HG03095 (cell line): ENCODE measurements around the gene GOLGA8S.
"Not testable (repeated sequence)": the region's sequence is repeated elsewhere in the genome, so short reads cannot be mapped to it uniquely, and the experiment has no call there.

Source experiments
- ATAC-seq: cut with Tn5 transposase; IDR thresholded peaks from one replicate; pipeline ENCODE4 v1.9.1; 2021; ENCODE audit warnings: moderate library complexity; ENCODE audit not compliant: unreplicated experiment

The GOLGA8S gene, protein sequence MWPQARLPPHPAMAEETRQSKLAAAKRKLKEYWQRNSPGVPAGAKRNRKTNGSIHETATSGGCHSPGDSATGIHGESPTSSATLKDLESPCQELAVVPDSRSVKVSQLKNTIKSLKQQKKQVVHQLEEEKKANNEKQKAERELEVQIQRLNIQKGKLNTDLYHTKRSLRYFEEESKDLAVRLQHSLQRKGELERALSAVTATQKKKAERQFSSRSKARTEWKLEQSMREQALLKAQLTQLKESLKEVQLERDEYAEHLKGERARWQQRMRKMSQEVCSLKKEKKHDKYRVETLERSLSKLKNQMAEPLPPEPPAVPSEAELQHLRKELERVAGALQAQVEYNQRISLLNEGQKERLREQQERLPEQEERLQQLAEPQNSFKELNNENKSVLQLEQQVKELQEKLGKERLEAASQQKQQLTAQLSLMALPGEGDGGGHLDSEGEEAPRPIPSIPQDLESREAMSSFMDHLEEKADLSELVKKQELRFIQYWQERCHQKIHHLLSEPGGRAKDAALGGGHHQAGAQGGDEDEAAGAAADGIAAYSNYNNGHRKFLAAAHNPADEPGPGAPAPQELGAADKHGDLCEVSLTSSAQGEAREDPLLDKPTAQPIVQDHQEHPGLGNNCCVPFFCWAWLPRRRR

DNA sequence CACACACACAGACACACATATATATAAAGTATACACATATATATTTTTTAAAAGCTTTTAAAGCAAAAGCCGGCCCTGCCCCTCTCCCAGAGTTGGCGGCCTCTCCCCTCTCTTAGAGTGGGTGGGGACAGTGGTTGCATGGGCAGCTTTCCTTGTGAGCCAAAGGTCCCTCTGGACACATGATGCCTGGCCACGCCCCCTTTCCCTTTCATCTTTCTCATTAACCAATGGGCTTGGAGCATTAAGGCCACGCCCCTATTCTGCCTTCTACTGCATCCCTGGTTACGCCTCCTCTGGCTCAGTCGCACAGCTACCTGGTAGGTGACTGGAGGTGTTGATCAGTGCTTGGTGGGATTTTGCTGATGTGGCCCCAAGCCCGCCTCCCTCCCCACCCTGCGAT, at the start of gene GOLGA8S:
TSS of gene GOLGA8S (plus strand) at position 301 of the 400 bp plus-strand sequence. CDS start at position 363, 62 bp downstream.
- ATAC-seq: not testable (repeated sequence)

DNA sequence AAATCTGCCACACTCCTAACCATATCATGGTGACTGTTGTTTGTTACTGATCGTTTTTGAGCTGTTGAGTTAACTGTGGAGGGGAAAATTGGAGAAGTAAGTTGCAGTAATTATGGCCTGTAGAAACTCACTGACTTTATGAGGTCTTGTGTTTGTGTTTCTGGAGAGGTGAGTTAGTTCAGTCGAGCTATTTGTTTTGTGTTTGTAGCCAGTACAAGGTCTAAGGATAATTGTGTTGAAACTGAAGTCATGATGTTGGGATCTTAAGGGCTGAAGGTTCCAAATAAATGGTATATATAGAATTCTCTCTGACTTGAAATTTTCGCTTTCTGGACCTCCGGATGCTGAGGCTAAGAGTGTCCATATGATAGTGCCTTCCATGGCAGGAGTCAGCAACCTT, 49.7 kb upstream of the GOLGA8S start:
- not testable (repeated sequence) for ATAC-seq

DNA sequence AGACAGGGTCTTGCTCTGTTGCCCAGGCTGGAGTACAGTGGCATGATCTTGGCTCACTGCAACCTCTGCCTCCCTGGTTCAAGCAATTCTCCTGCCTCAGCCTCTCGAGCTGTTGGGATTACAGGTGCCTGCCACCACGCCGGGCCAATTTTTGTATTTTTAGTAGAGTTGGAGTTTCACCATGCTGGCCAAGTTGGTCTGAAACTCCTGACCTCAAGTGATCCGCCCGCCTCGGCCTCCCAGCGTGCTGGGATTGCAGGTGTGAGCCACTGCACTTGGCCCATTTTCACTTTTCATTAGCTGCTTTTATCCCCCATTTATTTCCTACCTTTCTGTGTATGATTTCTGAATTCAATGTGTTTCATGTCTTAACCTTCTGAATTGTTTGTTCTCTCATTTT, 48.6 kb upstream of the GOLGA8S start:
- ATAC-seq: not testable (repeated sequence)

DNA sequence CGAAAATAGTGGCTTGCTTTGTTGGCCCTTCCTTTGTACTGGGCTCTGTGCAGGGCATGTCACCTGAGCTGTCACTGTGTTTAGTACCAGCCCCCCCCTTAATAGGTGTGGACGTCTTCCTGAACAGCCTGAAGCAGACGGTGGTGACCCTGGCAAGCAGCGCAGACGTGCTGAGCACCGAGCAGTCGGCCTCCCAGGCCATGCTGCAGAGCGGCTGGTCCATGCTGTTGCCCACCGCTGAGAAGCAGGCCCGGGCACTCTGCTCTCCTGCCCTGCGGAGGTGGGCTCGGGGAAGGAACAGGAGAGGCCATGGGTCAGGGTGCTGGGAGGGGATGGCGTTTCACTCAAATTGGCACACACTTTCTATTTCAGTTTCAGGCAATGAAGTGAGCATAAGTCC, 43.3 kb upstream of the GOLGA8S start:
- not testable (repeated sequence) for ATAC-seq

DNA sequence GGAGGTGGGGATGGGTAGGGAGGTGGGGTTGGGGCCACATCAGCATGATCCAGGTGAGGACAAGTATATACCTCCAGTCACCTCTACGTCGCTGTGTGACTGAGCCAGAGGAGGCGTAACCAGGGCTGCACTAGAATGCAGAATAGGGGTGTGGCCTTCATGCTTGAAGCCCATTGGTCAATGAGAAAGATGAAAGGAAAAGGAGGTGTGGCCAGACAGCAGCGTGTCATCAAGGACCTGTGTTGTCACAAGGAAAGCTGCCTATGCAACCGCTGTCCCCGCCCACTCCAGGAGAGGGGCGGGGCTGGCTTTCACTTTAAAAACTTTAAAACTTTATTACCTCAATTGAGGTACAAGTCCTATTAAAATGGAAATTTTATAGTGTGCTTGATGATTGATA, 20.5 kb upstream of the GOLGA8S start, which contains the start of gene GOLGA6L26:
TSS of gene GOLGA6L26 (minus strand) at position 101 of the 400 bp plus-strand sequence. CDS start at position 40, 61 bp downstream.
- not testable (repeated sequence) for ATAC-seq

DNA sequence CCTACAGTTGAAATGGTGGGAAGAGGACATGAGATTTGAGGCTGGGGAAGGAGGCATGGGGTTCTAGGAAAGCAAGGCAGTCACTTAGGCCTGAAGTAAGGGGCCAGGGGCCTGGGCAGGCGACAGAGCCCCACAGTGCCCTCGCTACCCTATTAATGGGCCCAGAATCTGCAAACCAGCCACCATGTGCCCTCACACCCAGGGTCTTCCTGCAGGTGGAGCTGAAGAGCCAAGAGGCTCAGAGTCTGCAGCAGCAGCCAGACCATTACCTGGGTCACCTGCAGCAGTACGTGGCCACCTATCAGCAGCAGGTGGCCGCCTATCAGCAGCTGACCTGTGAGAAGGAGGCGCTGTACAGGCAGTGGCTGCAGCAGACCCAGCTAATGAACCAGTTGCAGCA, 8.1 kb downstream of the GOLGA8S start:
- not testable (repeated sequence) for ATAC-seq

DNA sequence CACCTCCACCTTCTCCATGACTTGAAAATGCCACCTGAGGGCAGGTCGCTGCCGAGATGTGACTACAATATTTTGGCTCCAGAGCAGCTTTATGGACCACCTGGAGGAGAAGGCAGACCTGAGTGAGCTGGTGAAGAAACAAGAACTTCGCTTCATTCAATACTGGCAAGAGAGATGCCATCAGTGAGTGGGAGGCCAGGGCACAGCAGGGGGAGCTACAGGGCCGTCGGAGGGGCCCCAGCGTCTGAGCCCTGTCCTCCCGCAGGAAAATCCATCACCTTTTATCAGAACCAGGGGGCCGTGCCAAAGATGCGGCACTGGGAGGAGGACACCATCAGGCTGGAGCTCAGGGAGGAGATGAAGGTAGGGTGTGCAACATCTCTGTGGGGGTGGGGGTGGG, 9.7 kb downstream of the GOLGA8S start:
- not testable (repeated sequence) for ATAC-seq

DNA sequence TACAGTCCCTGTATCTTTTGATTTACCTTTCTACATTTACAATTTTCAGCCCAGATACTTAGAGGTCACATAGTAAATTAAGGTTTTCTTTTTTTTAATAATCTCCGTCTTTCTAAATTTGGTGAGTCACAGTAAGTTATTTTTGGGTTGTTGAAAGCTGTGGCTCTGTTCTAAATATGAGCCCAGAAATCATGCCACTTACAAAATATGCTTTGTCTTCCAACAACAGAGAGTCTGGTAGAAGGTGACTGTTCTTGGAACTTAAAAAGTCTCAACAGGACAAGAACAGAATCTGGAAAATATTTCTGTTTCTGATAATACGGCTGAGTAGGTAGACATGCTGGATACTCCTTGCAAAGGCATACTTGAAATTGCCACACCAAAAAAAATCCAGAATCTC, 16.0 kb downstream of the GOLGA8S start:
- ATAC-seq: no peak

DNA sequence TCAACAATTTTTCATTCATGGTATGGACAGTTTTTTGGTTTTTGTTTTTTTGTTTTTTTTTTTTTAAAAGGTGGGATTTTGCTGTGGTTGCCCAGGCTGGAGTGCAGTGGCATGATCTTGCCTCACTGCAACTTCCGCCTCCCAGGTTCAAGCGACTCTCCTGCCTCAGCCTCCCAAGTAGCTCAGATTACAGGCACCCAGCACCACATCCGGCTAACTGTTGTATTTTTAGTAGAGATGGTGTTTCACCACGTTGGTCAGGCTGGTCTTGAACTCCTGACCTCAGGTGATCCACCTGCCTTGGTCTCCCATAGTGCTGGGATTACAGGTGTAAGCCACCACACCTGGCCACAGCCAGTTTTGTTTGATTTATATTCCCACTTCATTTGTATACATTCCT, 16.6 kb downstream of the GOLGA8S start:
- ATAC-seq: not testable (repeated sequence)

DNA sequence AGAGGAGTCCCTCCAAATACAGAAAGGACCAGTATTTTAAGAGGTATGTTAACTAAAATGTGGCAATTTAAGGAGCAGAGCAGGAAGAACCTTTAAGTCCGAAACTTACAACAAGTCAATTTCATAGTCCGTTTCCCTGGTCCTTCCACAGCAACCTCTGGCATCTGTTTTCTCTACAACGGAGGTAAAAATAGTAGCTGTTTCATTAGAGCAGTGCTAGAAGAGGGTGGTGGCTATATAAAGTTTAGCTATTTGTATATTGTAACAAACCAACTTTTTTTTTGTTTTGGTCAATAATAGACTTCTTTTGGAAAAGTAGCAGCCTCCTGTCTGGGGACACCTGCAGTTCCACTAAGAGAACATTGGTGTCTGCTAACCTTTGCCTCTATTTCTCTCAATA, 17.3 kb downstream of the GOLGA8S start:
- ATAC-seq: not testable (repeated sequence)

DNA sequence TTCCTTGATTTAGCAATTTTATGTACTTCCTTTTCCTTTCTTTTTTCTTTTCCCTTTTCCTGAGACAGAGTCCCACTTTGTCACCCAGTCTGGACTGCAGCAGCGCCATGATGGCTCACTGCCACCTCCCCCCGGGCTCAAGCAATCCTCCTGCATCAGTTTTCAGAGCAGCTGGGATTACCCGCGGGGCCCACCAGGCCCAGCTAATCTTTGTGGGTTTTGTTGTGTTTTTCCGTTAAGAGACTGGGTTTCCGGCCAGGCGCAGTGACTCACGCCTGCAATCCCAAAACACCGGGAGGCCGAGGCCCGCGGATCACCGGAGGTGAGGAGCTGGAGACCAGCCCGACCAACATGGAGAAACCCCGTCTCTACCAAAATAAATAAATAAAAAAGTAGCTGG, 17.7 kb downstream of the GOLGA8S start:
- ATAC-seq: no peak

DNA sequence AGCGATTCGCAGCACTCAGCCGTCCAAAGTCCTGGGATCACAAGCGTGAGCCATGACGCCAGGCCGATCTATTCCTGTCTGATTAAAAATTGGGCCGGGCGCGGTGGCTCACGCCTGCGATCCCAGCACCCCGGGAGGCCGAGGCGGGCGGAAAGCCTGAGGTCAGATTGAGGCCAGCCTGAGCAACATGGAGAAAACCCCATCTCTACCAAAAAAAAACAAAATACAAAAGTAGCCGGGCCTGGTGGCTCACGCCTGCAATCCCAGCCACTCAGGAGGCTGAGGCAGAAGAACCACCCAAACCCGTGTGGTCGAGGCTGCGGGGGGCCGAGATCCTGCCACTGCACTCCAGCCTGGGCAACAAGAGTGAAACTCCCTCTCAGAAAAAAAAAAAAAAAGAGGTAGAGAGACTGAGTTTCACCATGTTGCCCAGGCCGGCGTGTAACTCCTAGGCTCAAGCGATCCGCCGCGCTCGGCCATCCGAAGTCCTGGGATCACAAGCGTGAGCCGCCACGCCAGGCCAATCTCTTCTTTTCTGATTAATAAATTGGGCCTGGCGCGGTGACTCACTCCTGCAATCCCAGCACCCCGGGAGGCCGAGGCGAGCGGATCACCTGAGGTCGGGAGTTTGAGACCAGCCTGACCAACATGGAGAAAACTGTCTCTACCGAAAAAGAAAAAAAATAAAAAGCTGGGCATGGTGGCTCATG, 18.5 kb downstream of the GOLGA8S start:
- ATAC-seq: not testable (repeated sequence)

DNA sequence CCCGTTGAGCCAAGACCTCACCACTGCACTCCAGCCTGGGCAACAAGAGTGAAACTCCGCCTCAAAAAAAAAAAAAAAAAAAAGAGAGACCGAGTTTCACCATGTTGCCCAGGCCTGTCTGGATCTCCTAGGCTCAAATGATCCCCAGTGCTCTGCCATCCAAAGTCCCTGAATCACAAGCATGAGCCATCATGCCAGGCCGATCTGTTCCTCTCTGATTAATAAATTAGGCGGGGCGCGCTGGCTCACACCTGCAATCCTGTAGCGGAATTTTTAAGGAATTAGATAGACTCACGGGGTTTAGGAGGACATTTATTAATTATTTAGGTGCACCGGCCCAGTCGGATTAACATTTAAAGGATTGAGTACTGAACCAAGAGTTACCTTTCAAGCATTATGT, 19.7 kb downstream of the GOLGA8S start:
- ATAC-seq: not testable (repeated sequence)

DNA sequence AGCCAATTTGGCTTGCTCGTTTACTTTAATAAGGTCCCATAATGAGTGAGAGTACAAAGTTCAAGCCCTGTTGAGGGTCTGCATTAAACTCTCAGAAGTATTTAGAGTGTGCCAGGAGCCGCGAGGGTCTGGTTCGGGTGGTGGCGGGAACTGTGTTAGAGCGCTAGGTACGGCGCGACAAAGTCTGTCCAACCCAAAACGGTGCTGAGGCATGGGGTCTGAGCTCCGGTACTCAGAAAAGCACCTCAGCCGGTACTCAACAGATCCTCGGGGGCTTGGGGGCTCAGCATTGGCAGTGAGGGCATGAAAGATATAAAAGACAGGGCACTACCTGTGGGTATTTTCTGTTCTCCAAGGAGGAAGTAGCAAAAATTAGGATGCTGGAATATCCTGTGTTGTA, 24.4 kb downstream of the GOLGA8S start:
- ATAC-seq: not testable (repeated sequence)

DNA sequence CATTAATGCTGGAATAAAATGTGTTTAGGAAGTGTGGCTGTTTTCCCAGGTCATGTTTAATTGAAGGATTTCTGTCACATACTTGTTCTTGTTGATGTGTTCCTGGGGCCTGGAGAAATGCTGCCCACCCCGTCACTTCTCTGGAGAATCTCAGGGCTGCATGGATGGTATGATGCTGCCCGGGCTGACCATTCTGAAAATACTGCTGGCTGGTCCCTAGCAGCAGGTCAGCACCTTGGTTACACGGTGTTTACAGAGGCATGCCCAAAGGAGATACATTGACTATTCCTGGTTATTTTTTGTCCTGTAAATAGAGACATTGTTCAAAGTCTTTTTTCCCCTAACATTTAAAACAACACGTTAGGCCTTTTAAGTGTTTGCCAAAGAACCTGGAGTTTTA, 26.2 kb downstream of the GOLGA8S start:
- not testable (repeated sequence) for ATAC-seq

DNA sequence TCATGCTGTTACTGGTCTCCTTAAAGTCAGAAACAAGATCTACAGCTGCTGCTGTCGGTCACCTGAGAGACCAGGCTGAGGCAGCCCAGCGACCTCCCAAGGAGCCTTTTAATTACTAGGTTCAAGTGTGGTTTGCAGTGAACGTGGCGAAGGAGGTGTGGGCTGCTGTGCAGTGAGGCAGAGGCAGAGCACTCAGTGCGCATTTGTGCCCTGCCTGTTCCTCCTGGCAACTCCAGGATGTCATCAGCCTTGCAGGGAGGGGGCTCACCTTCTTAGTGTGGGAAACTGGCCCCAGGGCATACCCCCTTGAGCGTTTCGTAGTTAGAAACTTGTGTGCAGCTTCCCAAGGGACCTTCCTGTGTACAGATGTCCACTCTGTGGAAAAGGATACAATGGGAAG, 26.6 kb downstream of the GOLGA8S start:
- not testable (repeated sequence) for ATAC-seq

DNA sequence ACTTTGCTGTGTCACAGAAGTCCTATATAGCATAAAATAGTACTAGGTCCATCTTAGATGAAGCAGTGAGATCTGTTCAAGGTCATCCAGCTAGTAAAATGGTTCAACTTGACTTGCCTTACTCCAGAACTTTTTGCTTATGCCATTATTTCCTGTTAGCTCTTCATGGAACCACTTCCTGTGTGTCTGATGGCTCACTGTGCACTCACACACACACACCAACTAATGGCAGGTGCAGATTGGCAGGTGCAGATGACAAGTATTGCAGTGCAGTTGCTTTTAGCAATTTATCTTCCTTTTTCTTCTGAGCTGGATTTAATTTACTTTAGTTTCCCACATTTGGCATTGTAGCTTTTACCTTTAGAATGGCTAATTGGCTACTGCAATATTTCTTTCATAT, 29.8 kb downstream of the GOLGA8S start:
- ATAC-seq: no peak

DNA sequence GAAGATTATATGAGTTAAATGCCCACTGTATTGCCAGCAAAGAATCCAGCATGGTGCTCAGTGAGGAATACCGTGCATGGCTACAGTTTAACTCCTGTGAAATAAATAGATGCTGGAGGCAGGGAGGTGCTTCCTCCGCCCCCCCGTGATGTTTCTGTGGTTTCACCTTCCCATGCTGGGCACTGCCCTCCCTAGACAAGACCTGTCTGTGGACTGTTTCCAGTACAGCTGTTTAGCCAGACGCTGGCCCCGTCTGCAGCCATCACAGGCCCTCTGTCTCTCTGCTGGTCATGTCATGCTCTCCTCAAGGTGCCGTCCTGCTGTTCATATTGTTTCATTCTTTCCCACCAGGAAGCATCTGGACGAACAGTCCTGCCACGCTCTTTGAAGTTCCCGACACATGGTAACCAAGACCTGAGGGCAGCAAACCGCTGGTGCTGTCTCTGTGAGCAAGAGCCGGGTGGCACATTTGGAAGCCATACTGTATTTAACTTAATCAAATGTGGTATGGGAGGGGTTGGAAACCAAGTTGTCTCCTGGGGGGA, 31.4 kb downstream of the GOLGA8S start:
- no peak for ATAC-seq

DNA sequence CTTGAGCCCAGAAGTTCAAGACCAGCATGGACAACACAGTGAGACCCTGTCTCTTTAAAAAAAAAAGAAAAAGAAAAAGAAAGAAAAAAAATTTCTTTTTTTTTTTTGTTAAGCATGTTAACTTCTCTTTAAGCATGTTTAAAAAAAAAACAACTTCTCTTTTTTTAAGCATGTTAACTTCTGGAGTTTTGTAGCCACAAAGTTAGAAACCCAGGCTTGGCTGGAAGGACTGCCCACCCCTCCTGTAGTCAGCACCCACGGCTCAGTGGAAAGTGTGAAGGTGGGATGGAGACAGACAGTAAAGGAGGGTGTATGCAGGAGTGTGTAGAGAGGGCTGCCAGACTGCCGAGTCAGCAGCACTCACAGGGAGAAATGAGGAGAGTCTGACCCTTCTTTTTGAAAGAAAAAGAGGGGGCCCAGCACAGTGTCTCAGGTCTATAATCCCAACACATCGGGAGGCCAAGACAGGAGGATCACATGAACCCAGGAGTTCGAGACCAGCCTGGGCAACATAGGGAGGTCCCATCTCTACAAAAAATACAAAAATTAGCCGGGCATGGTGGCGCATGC, 33.2 kb downstream of the GOLGA8S start:
- no peak for ATAC-seq

DNA sequence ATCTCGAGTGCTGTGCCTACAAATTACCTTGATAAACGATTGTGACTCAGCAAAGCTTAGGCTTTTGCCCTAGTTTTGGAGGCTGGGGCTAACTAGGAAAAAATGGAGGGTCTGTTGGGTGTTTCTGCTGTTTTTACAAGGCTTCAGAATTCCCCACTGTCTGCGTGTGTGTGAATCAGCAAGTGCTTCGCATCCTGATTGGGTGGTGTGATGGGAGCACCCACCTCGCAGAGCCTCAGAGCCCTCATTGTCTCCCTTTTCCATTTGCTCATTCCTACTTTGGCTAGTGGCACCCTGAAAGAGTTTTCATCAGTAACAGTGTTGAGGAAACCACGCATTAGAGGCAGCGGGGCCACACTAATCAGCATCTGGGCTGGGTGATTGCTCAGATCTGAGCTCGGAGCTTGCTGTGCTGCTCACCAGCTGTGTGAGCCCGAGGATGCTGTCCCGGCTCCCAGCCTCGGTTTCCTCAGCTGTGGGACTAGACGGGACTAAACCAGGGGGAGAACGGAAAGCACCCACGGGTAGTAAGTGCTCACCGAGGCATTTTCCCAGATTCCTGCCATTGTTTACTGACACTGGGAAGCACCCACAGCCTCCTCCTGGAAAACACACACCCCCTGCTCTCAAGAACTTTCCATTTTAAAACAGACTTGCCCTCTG, 40.6 kb downstream of the GOLGA8S start:
- ATAC-seq: no peak
